K562 (cell line): Measurements from ENCODE around the gene MRPS10. TPM values are rescaled to one million over a fixed set of nuclear protein-coding genes. Genes with fewer than 3 reads are reported as not detected.

ENCODE experiments used
- ADNP ChIP-seq: fragments of 200-800 bp; sonication (Bioruptor generic); IDR thresholded peaks from 2 replicates; pipeline ENCODE4 v1.6.1; 2016; ENCODE audit warnings: missing genetic modification characterization, missing compliant biosample characterization
- ATF3 ChIP-seq, 2 experiments: fragments of 450-650 bp in 1 of 2; sonication (generic) in 1 of 2; formaldehyde crosslinking in 1 of 2; IDR thresholded peaks in 1 of 2; conservative IDR thresholded peaks in 1 of 2; 2 replicates each; pipeline versions ENCODE4 v1.6.1 to v1.8.1; 2016 to 2023; ENCODE audit warnings: mild to moderate bottlenecking in 2 of 2, moderate library complexity in 2 of 2, inconsistent platforms in 1 of 2, missing genetic modification reagents in 1 of 2
- CHD2 ChIP-seq: IDR thresholded peaks from 2 replicates; pipeline ENCODE4 v1.6.1; 2011; ENCODE audit warnings: low read depth, low read length
- DDX20 ChIP-seq: fragments of 450-650 bp; IDR thresholded peaks from 2 replicates; pipeline ENCODE4 v1.6.1; 2016; ENCODE audit warnings: missing genetic modification characterization, low read depth, mild to moderate bottlenecking, missing compliant biosample characterization, moderate library complexity
- GTF2E2 ChIP-seq: fragments of 200-800 bp; sonication (Bioruptor generic); IDR thresholded peaks from 2 replicates; pipeline ENCODE4 v1.6.1; 2016; ENCODE audit warnings: missing genetic modification characterization, missing compliant biosample characterization
- IFI16 ChIP-seq: fragments of 250-450 bp; sonication (Bioruptor Pico); IDR thresholded peaks from 2 replicates; pipeline ENCODE4 v2.1.2; 2022; ENCODE audit warnings: mild to moderate bottlenecking, inconsistent platforms
- JUNB ChIP-seq: fragments of 450-650 bp; formaldehyde crosslinking; conservative IDR thresholded peaks from 2 replicates; pipeline ENCODE4 v1.4.0; 2020; ENCODE audit warnings: mild to moderate bottlenecking
- KLF10 ChIP-seq: fragments of 250-450 bp; sonication (Bioruptor Pico); IDR thresholded peaks from 2 replicates; pipeline ENCODE4 v1.6.1; 2021; ENCODE audit warnings: matching md5 sums
- MAFF ChIP-seq: IDR thresholded peaks from 2 replicates; pipeline ENCODE4 v1.6.1; 2012; ENCODE audit warnings: low read length, improper control_type of control experiment
- MEF2A ChIP-seq: IDR thresholded peaks from 2 replicates; pipeline ENCODE4 v1.6.1; 2011; ENCODE audit warnings: low read depth, mild to moderate bottlenecking, low read length, moderate library complexity; ENCODE audit not compliant: control insufficient read depth
- NFYB ChIP-seq: IDR thresholded peaks from 2 replicates; pipeline ENCODE4 v1.6.1; 2011; ENCODE audit warnings: mild to moderate bottlenecking, moderate library complexity; ENCODE audit not compliant: insufficient read length; ENCODE audit errors: extremely low read depth
- RB1 ChIP-seq: fragments of 450-650 bp; IDR thresholded peaks from 2 replicates; pipeline ENCODE4 v1.6.1; 2017; ENCODE audit warnings: low read depth, mild to moderate bottlenecking
- RREB1 ChIP-seq: fragments of 250-450 bp; sonication (Bioruptor Pico); IDR thresholded peaks from 2 replicates; pipeline ENCODE4 v1.4.0; 2020
- SMARCA4 ChIP-seq: fragments of 450-650 bp; IDR thresholded peaks from 2 replicates; pipeline ENCODE4 v1.6.1; 2016
- ZBTB34 ChIP-seq: fragments of 250-450 bp; sonication (Bioruptor Pico); IDR thresholded peaks from 2 replicates; pipeline ENCODE4 v1.8.0; 2021; ENCODE audit warnings: mild to moderate bottlenecking, moderate library complexity
- ZNF174 ChIP-seq: fragments of 250-450 bp; sonication (Bioruptor Pico); IDR thresholded peaks from 2 replicates; pipeline ENCODE4 v1.4.0; 2020; ENCODE audit warnings: mild to moderate bottlenecking
- ZNF253 ChIP-seq: fragments of 250-450 bp; sonication (Bioruptor Pico); conservative IDR thresholded peaks from 2 replicates; pipeline ENCODE4 v1.6.1; 2021; ENCODE audit warnings: mild to moderate bottlenecking
- ZNF41 ChIP-seq: fragments of 250-450 bp; sonication (Bioruptor Pico); conservative IDR thresholded peaks from 2 replicates; pipeline ENCODE4 v1.4.0; 2020; ENCODE audit warnings: mild to moderate bottlenecking
- ZNF551 ChIP-seq: fragments of 250-450 bp; sonication (Bioruptor Pico); IDR thresholded peaks from 2 replicates; pipeline ENCODE4 v1.5.0; 2021; ENCODE audit warnings: mild to moderate bottlenecking, moderate library complexity
- ZNF764 ChIP-seq: fragments of 250-450 bp; sonication (Bioruptor Pico); IDR thresholded peaks from 2 replicates; pipeline ENCODE4 v1.4.0; 2020; ENCODE audit warnings: low read depth, mild to moderate bottlenecking, moderate library complexity
- polyA plus RNA-seq, 8 experiments: library from polyadenylated mRNA; depleted of rRNA in 4 of 8; stranded (reverse) in 5 of 8; unstranded in 3 of 8; fragments of >200 nt; fragmentation: Nextera tagmentation in 2 of 8; fragmentation: Illumina TruSeq in 1 of 8; extraction: Ambion mirVana in 2 of 8; extraction: Trizol in 1 of 8; gene quantifications; 2 replicates each; pipeline versions ENCODE4 v1.2.1 to v1.2.3, GENCODE V29; 2011 to 2014; ENCODE audit warnings: inconsistent platforms in 1 of 8, missing spikeins in 1 of 8
- total RNA-seq, 7 experiments: library from RNA; depleted of rRNA in 6 of 7; stranded (reverse); fragments of >200 nt in 6 of 7; fragmentation: Illumina TruSeq in 2 of 7; extraction: Trizol in 2 of 7; gene quantifications; 2 replicates each; pipeline versions ENCODE4 v1.2.1 to v1.2.3, GENCODE V29; 2011 to 2021; ENCODE audit warnings: low replicate concordance in 1 of 7

Gene MRPS10
- total and polyA plus RNA-seq, 9 of the 15 experiments (the other 6 are each of a cell fraction or from before 2014, with no cell fraction given) = 48.6 to 166 (median 93.7) TPM

- no peak for TF ChIP-seq ZNF174 (CRISPR knock-in tag)
- TF ChIP-seq SMARCA4 = peak; percentile 79
- TF ChIP-seq KLF10 (CRISPR knock-in tag) = no peak
- TF ChIP-seq ADNP (tag) = no peak
- no peak for TF ChIP-seq RB1
- peak; percentile 94 for TF ChIP-seq ATF3 (IDR thresholded peaks at IDR 0.05)
- no peak for TF ChIP-seq ATF3 (CRISPR knock-in tag; conservative IDR thresholded peaks at IDR 0.05)
- TF ChIP-seq ZNF764 (CRISPR knock-in tag) = no peak
- TF ChIP-seq RREB1 (CRISPR knock-in tag) = no peak
- no peak for TF ChIP-seq ZNF551
- no peak for TF ChIP-seq MAFF
- no peak for TF ChIP-seq JUNB (CRISPR knock-in tag)
- no peak for TF ChIP-seq ZNF41
- TF ChIP-seq IFI16 (CRISPR knock-in tag) = no peak
- TF ChIP-seq ZBTB34 (CRISPR knock-in tag) = no peak
- no peak for TF ChIP-seq DDX20 (tag)
- TF ChIP-seq ZNF253 (CRISPR knock-in tag) = no peak
- TF ChIP-seq NFYB = no peak
- TF ChIP-seq GTF2E2 = no peak
- no peak for TF ChIP-seq MEF2A
- TF ChIP-seq CHD2 = no peak
Measured at GRCh38 chr6:42224222-42225028, 6.8 kb upstream of the MRPS10 start (continued).
